Smooth muscle cell (in vitro differentiated cells): ENCODE data around the gene SNX11. TPM values are rescaled to one million over a fixed set of nuclear protein-coding genes. Genes with fewer than 3 reads are reported as not detected.
"Not testable (repeated sequence)": the region's sequence is repeated elsewhere in the genome, so short reads cannot be mapped to it uniquely, and the experiment has no call there.

ENCODE experiments used
- DNase-seq: peaks from one replicate; lab custom pipeline; 2025; ENCODE audit not compliant: unreplicated experiment; lab: John Stamatoyannopoulos, UW
- H2AFZ ChIP-seq: fragments of 200-600 bp; sonication (generic); 2 replicates; pipeline ENCODE4 v1.6.0; 2016; ENCODE audit warnings: antibody characterized with exemption, low read depth, mild to moderate bottlenecking
- H3F3A ChIP-seq: fragments of 200-600 bp; sonication (generic); 2 replicates; pipeline ENCODE4 v1.6.0; 2017; ENCODE audit warnings: antibody characterized with exemption, low read depth
- H3K27ac ChIP-seq: fragments of 200-600 bp; sonication (generic); 2 replicates; pipeline ENCODE4 v1.5.1; 2016; ENCODE audit warnings: low read depth, mild to moderate bottlenecking
- H3K27me3 ChIP-seq: fragments of 200-600 bp; sonication (generic); 2 replicates; pipeline ENCODE4 v1.6.1; 2016; ENCODE audit warnings: low read depth, mild to moderate bottlenecking
- H3K36me3 ChIP-seq: fragments of 200-600 bp; sonication (generic); 2 replicates; pipeline ENCODE4 v1.5.1; 2016; ENCODE audit warnings: low read depth
- H3K4me1 ChIP-seq: fragments of 200-600 bp; sonication (generic); 2 replicates; pipeline ENCODE4 v1.5.1; 2016; ENCODE audit warnings: low read depth
- H3K4me2 ChIP-seq: fragments of 200-600 bp; sonication (generic); 2 replicates; pipeline ENCODE4 v1.6.0; 2016; ENCODE audit warnings: mild to moderate bottlenecking
- H3K4me3 ChIP-seq: fragments of 200-600 bp; sonication (generic); 2 replicates; pipeline ENCODE4 v1.5.1; 2016; ENCODE audit warnings: mild to moderate bottlenecking
- H3K79me2 ChIP-seq: fragments of 200-600 bp; sonication (generic); 2 replicates; pipeline ENCODE4 v1.6.0; 2016; ENCODE audit warnings: low read depth, mild to moderate bottlenecking
- H3K9ac ChIP-seq: fragments of 200-600 bp; sonication (generic); 2 replicates; pipeline ENCODE4 v1.6.0; 2016; ENCODE audit warnings: low read depth
- H3K9me3 ChIP-seq: fragments of 200-600 bp; sonication (generic); replicated peaks from 2 replicates; pipeline ENCODE4 v1.5.1; 2016; ENCODE audit warnings: low read depth
- H4K20me1 ChIP-seq: fragments of 200-600 bp; sonication (generic); 2 replicates; pipeline ENCODE4 v1.6.0; 2016; ENCODE audit warnings: low read depth
- WGBS: methylation state at CpG from one replicate; pipeline ENCODE4 v1.1.7; 2016; ENCODE audit warnings: low lambda C conversion rate; 5-methylcytosine and 5-hydroxymethylcytosine counted together
- polyA plus RNA-seq: library from polyadenylated mRNA; unstranded; fragments of >200 nt; fragmentation: Nextera tagmentation; extraction: Ambion mirVana; gene quantifications from 2 replicates; pipeline ENCODE4 v1.2.1, GENCODE V29; 2016
- total RNA-seq: library from RNA; depleted of rRNA; stranded (reverse); fragments of >200 nt; gene quantifications from 2 replicates; pipeline ENCODE4 v1.2.3, GENCODE V29; 2014
- TF ChIP-seq, protein P1 (sequence below): fragments of 200-600 bp; sonication (generic); IDR thresholded peaks from 2 replicates; pipeline ENCODE4 v1.5.1; 2017; ENCODE audit warnings: borderline replicate concordance, mild to moderate bottlenecking, antibody characterized with exemption; ENCODE audit not compliant: insufficient read depth, poor library complexity, severe bottlenecking

SNX11 gene
- total and polyA plus RNA-seq, 2 experiments from 2014 or later, result 15.3 to 22.9 TPM

DNA sequence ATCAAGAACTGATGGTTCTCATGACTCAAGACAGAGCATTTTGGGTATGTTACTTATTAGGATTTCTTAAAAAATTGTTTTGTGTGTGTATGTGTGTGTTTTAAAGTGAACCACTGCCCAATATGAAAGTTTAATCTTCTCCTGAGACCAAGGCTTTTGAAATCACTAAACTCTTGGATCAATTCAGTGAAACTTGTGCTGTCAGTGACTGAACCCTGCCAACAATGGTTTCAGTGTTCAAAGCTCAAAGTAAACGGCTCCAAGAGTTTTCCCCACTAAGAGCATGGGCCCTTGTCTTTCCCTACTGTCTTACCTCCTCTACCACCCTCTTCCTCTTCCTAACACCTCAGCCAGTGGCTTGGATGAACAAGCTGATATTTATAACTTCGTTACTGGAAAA lies 37.4 kb upstream of the SNX11 start:
- Histone ChIP-seq H3K36me3 (peaks cover 2% of the 10 kb centered on the region), H2AFZ (no peak overlapping the region), H3K27me3 (no peaks in the 10 kb centered on the region), H3K4me1 (no peaks in the 10 kb centered on the region), H3K4me3 (no peak overlapping the region), H3F3A (peaks cover 21% of the 10 kb centered on the region), H3K79me2 (peaks cover 6% of the 10 kb centered on the region), H3K27ac (no peak overlapping the region), H4K20me1 (peaks cover under 1% of the 10 kb centered on the region), H3K9me3 (no peaks in the 10 kb centered on the region), H3K4me2 (no peak overlapping the region), H3K9ac (no peak overlapping the region)
- DNase-seq, result no peak
- WGBS, result 89% methylated on average over 2 of the region's 2 CpGs
- TF ChIP-seq, protein P1, sequence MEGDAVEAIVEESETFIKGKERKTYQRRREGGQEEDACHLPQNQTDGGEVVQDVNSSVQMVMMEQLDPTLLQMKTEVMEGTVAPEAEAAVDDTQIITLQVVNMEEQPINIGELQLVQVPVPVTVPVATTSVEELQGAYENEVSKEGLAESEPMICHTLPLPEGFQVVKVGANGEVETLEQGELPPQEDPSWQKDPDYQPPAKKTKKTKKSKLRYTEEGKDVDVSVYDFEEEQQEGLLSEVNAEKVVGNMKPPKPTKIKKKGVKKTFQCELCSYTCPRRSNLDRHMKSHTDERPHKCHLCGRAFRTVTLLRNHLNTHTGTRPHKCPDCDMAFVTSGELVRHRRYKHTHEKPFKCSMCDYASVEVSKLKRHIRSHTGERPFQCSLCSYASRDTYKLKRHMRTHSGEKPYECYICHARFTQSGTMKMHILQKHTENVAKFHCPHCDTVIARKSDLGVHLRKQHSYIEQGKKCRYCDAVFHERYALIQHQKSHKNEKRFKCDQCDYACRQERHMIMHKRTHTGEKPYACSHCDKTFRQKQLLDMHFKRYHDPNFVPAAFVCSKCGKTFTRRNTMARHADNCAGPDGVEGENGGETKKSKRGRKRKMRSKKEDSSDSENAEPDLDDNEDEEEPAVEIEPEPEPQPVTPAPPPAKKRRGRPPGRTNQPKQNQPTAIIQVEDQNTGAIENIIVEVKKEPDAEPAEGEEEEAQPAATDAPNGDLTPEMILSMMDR, result no peak

DNA sequence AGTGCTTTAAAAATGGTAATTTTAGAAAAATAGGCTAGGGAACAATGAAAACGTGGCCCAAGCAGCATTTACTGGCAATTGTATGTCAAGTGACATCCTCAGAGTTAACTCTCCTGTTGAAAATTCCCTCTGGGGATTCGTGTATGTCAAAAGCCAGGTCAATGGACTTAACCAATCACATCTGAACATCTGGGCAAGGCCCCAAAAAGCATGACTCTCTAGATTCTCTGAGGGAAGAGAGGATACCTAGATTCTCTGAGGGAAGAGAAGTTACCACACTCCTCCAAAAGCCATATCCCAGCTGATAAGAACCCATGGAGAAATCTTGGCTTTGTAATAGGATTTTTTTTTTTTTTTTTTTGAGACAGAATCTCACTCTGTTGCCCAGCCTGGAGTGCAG lies 35.9 kb upstream of the SNX11 start:
- Histone ChIP-seq H3K4me3 (no peak overlapping the region), H3K36me3 (peaks cover 2% of the 10 kb centered on the region), H3F3A (peaks cover 33% of the 10 kb centered on the region), H3K79me2 (peaks cover 10% of the 10 kb centered on the region), H3K9ac (no peak overlapping the region), H3K27me3 (no peaks in the 10 kb centered on the region), H3K4me2 (no peak overlapping the region), H2AFZ (no peak overlapping the region), H4K20me1 (peaks cover 5% of the 10 kb centered on the region), H3K4me1 (no peaks in the 10 kb centered on the region), H3K27ac (no peak overlapping the region), H3K9me3 (no peaks in the 10 kb centered on the region)
- TF ChIP-seq, protein P1, result no peak
- DNase-seq, result no peak
- 90% methylated on average over 2 of the region's 2 CpGs for WGBS

DNA sequence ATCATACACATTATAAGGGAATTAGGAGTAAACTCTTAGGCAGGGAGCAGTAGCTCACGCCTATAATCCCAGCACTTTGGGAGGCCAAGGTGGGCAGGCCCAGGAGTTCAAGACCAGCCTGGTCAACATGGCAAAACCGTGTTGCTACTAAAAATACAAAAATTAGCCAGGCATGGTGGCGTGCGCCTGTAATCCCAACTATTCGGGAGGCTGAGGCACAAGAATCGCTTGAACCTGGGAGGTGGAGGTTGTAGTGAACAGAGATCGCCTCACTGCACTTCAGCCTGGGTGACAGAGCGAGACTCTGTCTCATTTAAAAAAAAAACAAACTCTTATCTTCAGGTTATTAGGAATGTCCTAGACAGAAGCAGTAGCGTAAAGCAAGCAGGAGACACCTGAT lies 34.8 kb upstream of the SNX11 start:
- H3K36me3 ChIP-seq, H3K9me3 ChIP-seq, H3K4me2 ChIP-seq, H3K27ac ChIP-seq, H3K27me3 ChIP-seq, H2AFZ ChIP-seq, H3K4me1 ChIP-seq, H3K9ac ChIP-seq, H3K4me3 ChIP-seq, DNase-seq: not testable (repeated sequence)
- 98% methylated on average over 9 of the region's 9 CpGs for WGBS
- Histone ChIP-seq H3F3A (peaks cover 22% of the 10 kb centered on the region), H4K20me1 (peaks cover 15% of the 10 kb centered on the region), H3K79me2 (peaks cover 11% of the 10 kb centered on the region)

DNA sequence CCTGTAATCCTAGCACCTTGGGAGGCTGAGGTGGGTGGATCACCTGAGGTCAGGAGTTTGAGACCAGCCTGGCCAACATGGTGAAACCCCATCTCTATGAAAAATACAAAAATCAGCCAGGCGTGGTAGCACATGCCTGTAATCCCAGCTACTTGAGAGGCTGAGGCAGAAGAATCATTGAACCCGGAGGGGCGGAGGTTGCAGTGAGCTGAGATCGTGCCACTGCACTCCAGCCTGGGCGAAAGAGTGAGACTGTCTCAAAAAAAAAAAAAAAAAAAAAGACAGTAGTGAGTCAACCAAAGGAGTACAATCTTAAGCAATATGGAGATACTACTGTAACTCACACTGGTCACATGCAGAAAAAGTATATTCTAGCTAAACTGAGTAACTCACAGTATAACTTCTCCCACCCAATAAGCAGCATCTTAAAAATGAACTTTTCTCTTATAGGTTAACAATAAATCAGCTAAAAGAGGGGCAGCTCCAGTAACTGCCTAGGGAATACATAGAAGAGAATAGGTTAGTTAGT lies 33.9 kb upstream of the SNX11 start:
- H3K4me3 ChIP-seq, H2AFZ ChIP-seq, H3K4me2 ChIP-seq, H3K9me3 ChIP-seq, H3K36me3 ChIP-seq, H3K9ac ChIP-seq, H3K4me1 ChIP-seq, DNase-seq, H3K27me3 ChIP-seq: not testable (repeated sequence)
- Histone ChIP-seq H3F3A (peaks cover 18% of the 10 kb centered on the region), H4K20me1 (peaks cover 22% of the 10 kb centered on the region), H3K79me2 (peaks cover 18% of the 10 kb centered on the region), H3K27ac (peak overlapping the region; percentile 34)
- WGBS, result 75% methylated on average over 5 of the region's 5 CpGs
